ENCODE measurements around the gene TMEM220.
"Not testable (repeated sequence)": the region's sequence is repeated elsewhere in the genome, so short reads cannot be mapped to it uniquely, and the experiment has no call there.

Gene TMEM220

GRCh38 chr17:10737736-10738135 lies 7.9 kb upstream of the TMEM220 start:
- H3K4me1 ChIP-seq (ENCODE audit: control insufficient read depth, insufficient read depth, low read length), result no peaks in the 10 kb centered on the region
- H3K36me3 ChIP-seq (ENCODE audit: control insufficient read depth, insufficient read depth, low read length), result no peaks in the 10 kb centered on the region
- peaks cover 2% of the 10 kb centered on the region for H3K27me3 ChIP-seq (ENCODE audit: control insufficient read depth, insufficient read depth, low read length)
- H3K4me3 ChIP-seq (ENCODE audit: low read depth, low read length), result no peak overlapping the region
- no peaks in the 10 kb centered on the region for H3K9me3 ChIP-seq (ENCODE audit: control insufficient read depth, insufficient read depth, low read length)
- H3K9ac ChIP-seq (ENCODE audit: low read depth, low read length), result no peak overlapping the region

DNA sequence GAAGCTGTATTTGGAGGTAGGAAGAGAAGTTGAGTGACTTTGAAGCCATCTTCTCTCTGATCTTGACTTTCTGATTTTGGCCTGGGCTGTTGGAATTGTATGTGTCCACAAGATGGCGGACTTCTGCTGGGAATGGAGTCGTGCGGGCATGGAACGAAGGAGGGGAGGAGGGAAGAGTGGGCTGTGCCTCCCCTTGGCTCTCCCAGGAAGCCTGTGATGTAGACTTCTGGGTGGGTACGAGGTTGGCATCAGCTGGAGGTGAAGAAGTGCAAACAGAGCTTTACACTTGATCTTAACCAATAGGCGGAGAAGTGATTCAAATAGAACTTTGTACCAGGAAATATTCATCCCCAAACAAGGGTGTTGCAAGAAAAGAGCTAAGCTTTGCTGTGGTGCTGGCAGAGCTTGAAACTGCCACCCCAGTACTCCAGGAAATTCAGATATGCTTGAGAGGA lies 7.4 kb upstream of the TMEM220 start:
- peaks cover 2% of the 10 kb centered on the region for H3K27me3 ChIP-seq (ENCODE audit: control insufficient read depth, insufficient read depth, low read length)
- no peaks in the 10 kb centered on the region for H3K36me3 ChIP-seq (ENCODE audit: control insufficient read depth, insufficient read depth, low read length)
- no peaks in the 10 kb centered on the region for H3K9me3 ChIP-seq (ENCODE audit: control insufficient read depth, insufficient read depth, low read length)
- no peak overlapping the region for H3K9ac ChIP-seq (ENCODE audit: low read depth, low read length)
- no peaks in the 10 kb centered on the region for H3K4me1 ChIP-seq (ENCODE audit: control insufficient read depth, insufficient read depth, low read length)
- no peak overlapping the region for H3K4me3 ChIP-seq (ENCODE audit: low read depth, low read length)

DNA sequence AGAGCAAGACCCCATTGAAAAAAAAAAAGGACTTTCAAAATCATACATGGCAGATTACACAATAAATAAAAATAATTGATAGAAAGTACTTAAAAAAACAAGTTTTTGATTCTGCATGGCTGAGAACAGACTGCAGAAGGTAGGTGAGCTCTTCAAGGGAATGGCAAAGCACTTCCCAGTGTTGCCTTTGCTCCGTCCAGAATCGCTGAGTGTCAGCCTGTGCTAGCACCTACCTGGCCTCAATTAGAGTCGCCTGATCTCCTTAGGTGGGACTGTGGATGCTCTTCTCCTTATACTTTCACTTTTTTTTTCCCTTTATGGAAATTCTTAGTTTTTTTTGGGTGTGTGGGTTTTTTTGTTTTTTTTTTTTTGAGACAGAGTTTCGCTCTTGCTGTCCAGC lies 6.0 kb upstream of the TMEM220 start:
- peaks cover 6% of the 10 kb centered on the region for H3K4me1 ChIP-seq (ENCODE audit: control insufficient read depth, insufficient read depth, low read length)
- no peak overlapping the region for H3K9ac ChIP-seq (ENCODE audit: low read depth, low read length)
- H3K4me3 ChIP-seq (ENCODE audit: low read depth, low read length), result no peak overlapping the region
- peaks cover 2% of the 10 kb centered on the region for H3K27me3 ChIP-seq (ENCODE audit: control insufficient read depth, insufficient read depth, low read length)
- no peaks in the 10 kb centered on the region for H3K9me3 ChIP-seq (ENCODE audit: control insufficient read depth, insufficient read depth, low read length)
- no peaks in the 10 kb centered on the region for H3K36me3 ChIP-seq (ENCODE audit: control insufficient read depth, insufficient read depth, low read length)

- no peak overlapping the region for H3K9ac ChIP-seq (ENCODE audit: low read depth, low read length)
- peaks cover 2% of the 10 kb centered on the region for H3K27me3 ChIP-seq (ENCODE audit: control insufficient read depth, insufficient read depth, low read length)
- no peaks in the 10 kb centered on the region for H3K9me3 ChIP-seq (ENCODE audit: control insufficient read depth, insufficient read depth, low read length)
- H3K36me3 ChIP-seq (ENCODE audit: control insufficient read depth, insufficient read depth, low read length), result no peaks in the 10 kb centered on the region
- no peak overlapping the region for H3K4me3 ChIP-seq (ENCODE audit: low read depth, low read length)
- H3K4me1 ChIP-seq (ENCODE audit: control insufficient read depth, insufficient read depth, low read length), result peaks cover 6% of the 10 kb centered on the region
Measured at GRCh38 chr17:10735251-10735650, 5.4 kb upstream of the TMEM220 start.

GRCh38 chr17:10733666-10734065 lies 3.8 kb upstream of the TMEM220 start:
- Histone ChIP-seq H3K27me3 (ENCODE audit: control insufficient read depth, insufficient read depth, low read length) (peaks cover 2% of the 10 kb centered on the region), H3K4me1 (ENCODE audit: control insufficient read depth, insufficient read depth, low read length) (peaks cover 6% of the 10 kb centered on the region), H3K9me3 (ENCODE audit: control insufficient read depth, insufficient read depth, low read length) (no peaks in the 10 kb centered on the region), H3K9ac (ENCODE audit: low read depth, low read length) (no peak overlapping the region), H3K36me3 (ENCODE audit: control insufficient read depth, insufficient read depth, low read length) (no peaks in the 10 kb centered on the region), H3K4me3 (ENCODE audit: low read depth, low read length) (no peak overlapping the region)

DNA sequence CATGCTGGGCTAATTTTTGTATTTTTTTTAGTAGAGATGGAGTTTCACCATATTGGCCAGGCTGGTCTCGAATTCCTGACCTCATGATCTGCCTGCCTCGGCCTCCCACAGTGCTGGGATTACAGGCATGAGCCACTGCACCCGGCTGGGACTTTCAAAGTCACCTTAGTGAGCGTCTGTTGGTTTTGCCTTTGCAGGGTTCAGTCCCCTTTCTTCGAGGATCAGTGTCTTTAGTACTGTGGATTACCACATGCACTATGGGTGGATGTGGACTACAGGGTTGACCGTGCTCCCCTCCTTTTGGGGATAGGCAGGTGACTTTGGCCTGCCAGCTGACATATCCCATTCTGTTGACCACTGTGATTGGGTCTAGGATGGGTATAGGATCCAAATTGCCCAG lies 2.3 kb upstream of the TMEM220 start:
- not testable (repeated sequence) for H3K4me3 ChIP-seq (ENCODE audit: low read depth, low read length); H3K9ac ChIP-seq (ENCODE audit: low read depth, low read length); H3K4me1 ChIP-seq (ENCODE audit: control insufficient read depth, insufficient read depth, low read length); H3K9me3 ChIP-seq (ENCODE audit: control insufficient read depth, insufficient read depth, low read length); H3K27me3 ChIP-seq (ENCODE audit: control insufficient read depth, insufficient read depth, low read length); H3K36me3 ChIP-seq (ENCODE audit: control insufficient read depth, insufficient read depth, low read length)

DNA sequence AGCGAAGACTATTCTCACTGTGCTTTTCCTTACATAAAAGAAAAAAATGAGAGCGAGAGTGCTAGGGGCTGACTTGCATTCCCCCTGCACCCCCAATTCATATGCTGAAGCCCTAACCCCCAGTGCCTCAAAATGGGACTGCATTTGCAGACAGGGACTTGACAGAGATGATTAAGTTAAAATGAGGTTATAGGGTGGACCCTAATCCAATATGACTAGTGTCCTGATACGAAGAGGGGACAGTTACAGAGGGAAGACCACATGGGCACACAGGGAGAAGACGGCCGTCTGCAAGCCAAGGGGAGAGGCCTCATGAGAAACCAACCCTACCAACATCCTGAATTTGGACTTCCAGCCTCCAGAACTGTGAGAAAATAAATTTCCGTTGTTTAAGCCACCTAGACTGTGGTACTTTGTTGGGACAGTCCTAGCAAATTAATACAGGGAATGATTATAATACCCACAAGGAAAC lies 1.6 kb upstream of the TMEM220 start:
- no peak overlapping the region for H3K9ac ChIP-seq (ENCODE audit: low read depth, low read length)
- H3K36me3 ChIP-seq (ENCODE audit: control insufficient read depth, insufficient read depth, low read length), result no peaks in the 10 kb centered on the region
- peaks cover 6% of the 10 kb centered on the region for H3K4me1 ChIP-seq (ENCODE audit: control insufficient read depth, insufficient read depth, low read length)
- peaks cover 2% of the 10 kb centered on the region for H3K27me3 ChIP-seq (ENCODE audit: control insufficient read depth, insufficient read depth, low read length)
- no peaks in the 10 kb centered on the region for H3K9me3 ChIP-seq (ENCODE audit: control insufficient read depth, insufficient read depth, low read length)
- H3K4me3 ChIP-seq (ENCODE audit: low read depth, low read length), result peak overlapping the region; percentile 68

GRCh38 chr17:10730247-10730646 lies 424 bp upstream of the TMEM220 start:
- H3K36me3 ChIP-seq (ENCODE audit: control insufficient read depth, insufficient read depth, low read length); H3K27me3 ChIP-seq (ENCODE audit: control insufficient read depth, insufficient read depth, low read length); H3K9me3 ChIP-seq (ENCODE audit: control insufficient read depth, insufficient read depth, low read length); H3K4me1 ChIP-seq (ENCODE audit: control insufficient read depth, insufficient read depth, low read length); H3K9ac ChIP-seq (ENCODE audit: low read depth, low read length): not testable (repeated sequence)
- H3K4me3 ChIP-seq (ENCODE audit: low read depth, low read length), result peak overlapping the region; percentile 68

DNA sequence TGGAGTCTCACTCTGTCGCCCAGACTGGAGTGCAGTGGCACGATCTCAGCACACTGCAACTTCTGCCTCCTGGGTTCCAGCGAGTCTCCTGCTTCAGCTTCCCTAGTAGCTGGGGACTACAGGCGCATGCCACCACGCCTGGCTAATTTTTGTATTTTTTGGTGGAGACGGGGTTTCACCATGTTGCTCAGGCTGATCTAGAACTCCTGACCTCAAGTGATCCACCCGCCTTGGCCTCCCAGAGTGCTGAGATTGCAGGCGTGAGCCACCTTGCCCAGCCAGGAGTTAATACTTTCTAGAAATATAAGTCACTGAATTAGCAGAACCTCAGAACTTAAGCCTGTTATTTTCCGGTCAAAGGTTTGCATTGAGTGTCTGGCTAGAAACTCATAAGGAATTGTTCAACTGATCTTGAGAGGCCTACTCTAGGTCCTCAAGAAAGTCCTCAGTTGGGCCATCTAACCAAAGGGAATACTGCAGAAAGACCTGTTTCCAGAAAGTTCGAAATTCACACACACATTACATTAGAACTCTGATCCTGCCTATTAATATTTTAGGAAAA lies 1.4 kb downstream of the TMEM220 start:
- no peak overlapping the region for H3K9ac ChIP-seq (ENCODE audit: low read depth, low read length)
- H3K4me3 ChIP-seq (ENCODE audit: low read depth, low read length), result no peak overlapping the region

GRCh38 chr17:10727192-10727591 lies 2.6 kb downstream of the TMEM220 start:
- no peak overlapping the region for H3K9ac ChIP-seq (ENCODE audit: low read depth, low read length)

More for the DNA sequence above, 1.4 kb downstream of the TMEM220 start:
- no peaks in the 10 kb centered on the region for H3K36me3 ChIP-seq (ENCODE audit: control insufficient read depth, insufficient read depth, low read length)
- peaks cover 6% of the 10 kb centered on the region for H3K4me1 ChIP-seq (ENCODE audit: control insufficient read depth, insufficient read depth, low read length)
- H3K27me3 ChIP-seq (ENCODE audit: control insufficient read depth, insufficient read depth, low read length), result peaks cover 2% of the 10 kb centered on the region
- no peaks in the 10 kb centered on the region for H3K9me3 ChIP-seq (ENCODE audit: control insufficient read depth, insufficient read depth, low read length)

DNA sequence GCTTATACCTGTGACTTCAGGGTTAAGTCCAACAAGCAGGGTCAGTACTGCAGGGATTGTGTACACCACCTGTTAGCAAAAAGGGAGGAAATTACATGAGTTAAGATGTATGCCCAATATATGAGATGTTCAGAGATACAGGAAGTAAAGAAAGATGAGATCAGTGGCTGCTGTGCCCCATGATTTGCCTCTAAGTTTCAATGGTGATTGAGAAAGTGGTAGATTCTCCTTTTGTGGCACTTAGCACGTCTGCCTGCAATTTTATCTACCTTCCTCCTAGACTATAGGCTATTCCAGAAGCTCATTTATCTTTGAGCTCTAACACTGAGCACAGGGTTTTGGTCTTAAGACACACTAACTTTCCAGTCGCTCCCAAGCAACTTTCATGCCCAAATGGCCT lies 3.6 kb downstream of the TMEM220 start:
- Histone ChIP-seq H3K4me3 (ENCODE audit: low read depth, low read length) (no peak overlapping the region), H3K27me3 (ENCODE audit: control insufficient read depth, insufficient read depth, low read length) (no peaks in the 10 kb centered on the region), H3K4me1 (ENCODE audit: control insufficient read depth, insufficient read depth, low read length) (peaks cover under 1% of the 10 kb centered on the region), H3K9ac (ENCODE audit: low read depth, low read length) (no peak overlapping the region), H3K9me3 (ENCODE audit: control insufficient read depth, insufficient read depth, low read length) (no peaks in the 10 kb centered on the region), H3K36me3 (ENCODE audit: control insufficient read depth, insufficient read depth, low read length) (no peaks in the 10 kb centered on the region)

More at GRCh38 chr17:10727192-10727591, 2.6 kb downstream of the TMEM220 start:
- Histone ChIP-seq H3K4me3 (ENCODE audit: low read depth, low read length) (no peak overlapping the region), H3K9me3 (ENCODE audit: control insufficient read depth, insufficient read depth, low read length) (no peaks in the 10 kb centered on the region), H3K27me3 (ENCODE audit: control insufficient read depth, insufficient read depth, low read length) (no peaks in the 10 kb centered on the region), H3K4me1 (ENCODE audit: control insufficient read depth, insufficient read depth, low read length) (peaks cover 6% of the 10 kb centered on the region), H3K36me3 (ENCODE audit: control insufficient read depth, insufficient read depth, low read length) (no peaks in the 10 kb centered on the region)

GRCh38 chr17:10725262-10725661 lies 4.6 kb downstream of the TMEM220 start:
- no peaks in the 10 kb centered on the region for H3K9me3 ChIP-seq (ENCODE audit: control insufficient read depth, insufficient read depth, low read length)
- no peak overlapping the region for H3K4me3 ChIP-seq (ENCODE audit: low read depth, low read length)
- H3K36me3 ChIP-seq (ENCODE audit: control insufficient read depth, insufficient read depth, low read length), result no peaks in the 10 kb centered on the region
- H3K4me1 ChIP-seq (ENCODE audit: control insufficient read depth, insufficient read depth, low read length), result no peaks in the 10 kb centered on the region
- H3K27me3 ChIP-seq (ENCODE audit: control insufficient read depth, insufficient read depth, low read length), result no peaks in the 10 kb centered on the region
- no peak overlapping the region for H3K9ac ChIP-seq (ENCODE audit: low read depth, low read length)
